Astrocyte (in vitro differentiated cells and primary cell): ENCODE results near the gene CMYA5.

ENCODE experiments used
- EZH2 ChIP-seq: IDR thresholded peaks from 2 replicates; pipeline ENCODE4 v1.6.1; 2012; ENCODE audit warnings: mild to moderate bottlenecking, low read length, inconsistent platforms; ENCODE audit not compliant: insufficient read depth
- TF ChIP-seq, protein P1 (sequence below): IDR thresholded peaks from 2 replicates; pipeline ENCODE4 v1.5.1; 2011; ENCODE audit warnings: low read depth, mild to moderate bottlenecking, inconsistent platforms, low read length, moderate library complexity; ENCODE audit not compliant: insufficient read depth

DNA sequence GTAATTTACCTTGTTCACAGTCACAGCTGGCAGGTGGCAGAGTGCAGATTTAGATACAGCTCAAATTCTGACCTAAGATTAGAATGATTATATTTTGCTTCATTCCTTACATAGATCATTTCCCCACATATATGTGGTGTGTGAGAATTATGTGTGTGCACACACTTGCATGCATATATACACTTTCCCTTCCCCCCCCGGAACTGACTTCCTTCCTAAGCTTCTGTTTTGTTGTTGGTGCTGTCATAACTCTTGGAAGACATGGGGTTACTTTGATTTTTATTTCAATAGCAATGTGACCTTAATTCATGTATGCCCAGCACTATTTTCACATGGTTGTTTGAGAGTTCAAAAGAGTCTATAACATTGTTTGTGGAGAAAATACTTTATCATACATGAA, 112.8 kb downstream of the CMYA5 start:
- TF ChIP-seq, protein P1, sequence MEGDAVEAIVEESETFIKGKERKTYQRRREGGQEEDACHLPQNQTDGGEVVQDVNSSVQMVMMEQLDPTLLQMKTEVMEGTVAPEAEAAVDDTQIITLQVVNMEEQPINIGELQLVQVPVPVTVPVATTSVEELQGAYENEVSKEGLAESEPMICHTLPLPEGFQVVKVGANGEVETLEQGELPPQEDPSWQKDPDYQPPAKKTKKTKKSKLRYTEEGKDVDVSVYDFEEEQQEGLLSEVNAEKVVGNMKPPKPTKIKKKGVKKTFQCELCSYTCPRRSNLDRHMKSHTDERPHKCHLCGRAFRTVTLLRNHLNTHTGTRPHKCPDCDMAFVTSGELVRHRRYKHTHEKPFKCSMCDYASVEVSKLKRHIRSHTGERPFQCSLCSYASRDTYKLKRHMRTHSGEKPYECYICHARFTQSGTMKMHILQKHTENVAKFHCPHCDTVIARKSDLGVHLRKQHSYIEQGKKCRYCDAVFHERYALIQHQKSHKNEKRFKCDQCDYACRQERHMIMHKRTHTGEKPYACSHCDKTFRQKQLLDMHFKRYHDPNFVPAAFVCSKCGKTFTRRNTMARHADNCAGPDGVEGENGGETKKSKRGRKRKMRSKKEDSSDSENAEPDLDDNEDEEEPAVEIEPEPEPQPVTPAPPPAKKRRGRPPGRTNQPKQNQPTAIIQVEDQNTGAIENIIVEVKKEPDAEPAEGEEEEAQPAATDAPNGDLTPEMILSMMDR: no peak
- no peak for TF ChIP-seq EZH2
